Esophagus squamous epithelium (tissue), 5 donors: ENCODE measurements around the gene AADACL4. TPM values are rescaled to one million over a fixed set of nuclear protein-coding genes. Genes with fewer than 3 reads are reported as not detected.
A peak's percentile ranks its signal among the peaks of the same experiment; 100 is the strongest.

Source experiments
- DNase-seq: peaks from one replicate; lab custom pipeline; 2025; lab: John Stamatoyannopoulos, UW
- H3K27ac ChIP-seq, 4 donors: fragments of 200-600 bp; sonication (generic); one replicate each; pipeline ENCODE4 v1.5.1; 2016 to 2019; ENCODE audit warnings: mild to moderate bottlenecking in 1 of 4
- H3K27me3 ChIP-seq, 4 donors: fragments of 200-600 bp; sonication (generic); 1 replicate in 3 of 4; 2 replicates in 1 of 4; pipeline versions ENCODE4 v1.5.1 to v1.6.0; 2017 to 2021; ENCODE audit warnings: antibody characterized with exemption in 1 of 4
- H3K36me3 ChIP-seq, 3 donors: fragments of 200-600 bp; sonication (generic); one replicate each; pipeline ENCODE4 v1.5.1; 2016 to 2019
- H3K4me1 ChIP-seq, 3 donors: fragments of 200-600 bp; sonication (generic); one replicate each; pipeline ENCODE4 v1.5.1; 2017 to 2019
- H3K4me3 ChIP-seq, 4 donors: fragments of 200-600 bp; sonication (generic); 1 replicate in 3 of 4; 2 replicates in 1 of 4; pipeline ENCODE4 v1.5.1; 2016 to 2019; ENCODE audit warnings: mild to moderate bottlenecking in 2 of 4, moderate library complexity in 1 of 4
- H3K9me3 ChIP-seq, 3 donors: fragments of 200-600 bp; sonication (generic); one replicate each; pipeline ENCODE4 v1.5.1; 2016 to 2019
- POLR2A ChIP-seq, 4 donors: fragments of 450-650 bp; IDR thresholded peaks; one replicate each; pipeline ENCODE4 v1.6.1; 2017; ENCODE audit warnings: antibody characterized with exemption in 4 of 4, mild to moderate bottlenecking in 4 of 4, moderate library complexity in 3 of 4
- WGBS, 2 donors: methylation state at CpG; one replicate each; pipeline ENCODE4 v1.1.5; 2018; 5-methylcytosine and 5-hydroxymethylcytosine counted together
- intact Hi-C: fragments of 100-400 bp; cut with DNase I; formaldehyde crosslinking; loops from one replicate; pipeline ENCODE4 v1.15.0; 2022
- total RNA-seq, 4 donors: library from RNA; depleted of rRNA; stranded (reverse); fragments of >200 nt; gene quantifications; one replicate each; pipeline ENCODE4 v1.1.0, GENCODE V29; 2016
- TF ChIP-seq, protein P1 (sequence below), 6 experiments: fragments of 450-650 bp in 4 of 6; fragments of 200-600 bp in 2 of 6; sonication (generic) in 2 of 6; IDR thresholded peaks; one replicate each; pipeline ENCODE4 v1.5.1; 2016 to 2019; ENCODE audit warnings: antibody characterized with exemption in 6 of 6, mild to moderate bottlenecking in 4 of 6, moderate library complexity in 4 of 6
- donor health status: DM: yes; HTN: yes; CAD: no.

Gene AADACL4
- total RNA-seq, 4 donors from 2014 or later: not detected

DNA sequence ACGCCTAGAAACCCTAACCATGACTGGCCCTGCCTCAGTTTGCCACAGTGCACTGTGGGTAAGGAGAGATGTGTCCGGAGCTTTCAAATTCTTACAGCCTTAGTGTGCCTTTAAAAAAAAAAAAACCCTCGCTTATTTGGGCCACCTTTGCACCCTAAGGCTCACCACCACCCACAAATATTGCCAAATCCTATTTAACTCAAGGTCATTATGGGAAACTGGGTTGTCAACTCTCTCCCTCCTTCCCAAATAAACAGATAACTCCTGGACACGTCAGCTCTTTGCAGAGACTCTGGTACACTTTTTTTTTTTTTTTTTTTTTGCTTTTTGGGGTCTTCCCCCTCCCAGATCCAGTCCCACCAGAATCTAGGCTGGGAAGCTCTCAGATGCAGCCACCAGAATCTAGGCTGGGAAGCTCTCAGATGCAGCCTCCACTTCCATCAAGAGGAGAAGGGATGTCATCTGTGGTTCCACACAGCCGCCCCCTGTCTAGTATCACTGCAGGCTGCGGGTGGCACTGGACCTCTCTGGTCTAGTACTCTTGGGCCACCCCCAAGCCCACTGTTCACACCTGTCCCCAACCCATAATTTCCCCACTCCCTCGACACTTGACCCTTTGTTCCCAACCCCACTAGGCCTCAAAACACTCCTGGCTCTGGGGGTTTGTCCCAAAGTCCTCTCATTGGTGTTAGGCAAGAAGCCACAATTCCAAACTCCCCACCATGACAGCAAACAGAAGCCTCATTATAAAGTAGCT, 29.3 kb upstream of the AADACL4 start:
- Histone ChIP-seq H3K4me1 (peaks cover 26 to 78% (median 40%) of the 10 kb centered on the region in 3 donors), H3K27me3 (no peaks in the 10 kb centered on the region), H3K9me3 (no peaks in the 10 kb centered on the region), H3K36me3 (peaks cover 0 to 46% (median 6%) of the 10 kb centered on the region in 3 donors), H3K4me3 (peak overlapping the region; percentile 53 to 97 (median 80)), H3K27ac (peak overlapping the region; percentile 96 to 100 (median 98))
- WGBS, 2 donors: 51 to 59% methylated on average over 7 of the region's 7 CpGs
- TF ChIP-seq POLR2A (IDR thresholded peaks at IDR 0.05): no peak
- TF ChIP-seq, protein P1, sequence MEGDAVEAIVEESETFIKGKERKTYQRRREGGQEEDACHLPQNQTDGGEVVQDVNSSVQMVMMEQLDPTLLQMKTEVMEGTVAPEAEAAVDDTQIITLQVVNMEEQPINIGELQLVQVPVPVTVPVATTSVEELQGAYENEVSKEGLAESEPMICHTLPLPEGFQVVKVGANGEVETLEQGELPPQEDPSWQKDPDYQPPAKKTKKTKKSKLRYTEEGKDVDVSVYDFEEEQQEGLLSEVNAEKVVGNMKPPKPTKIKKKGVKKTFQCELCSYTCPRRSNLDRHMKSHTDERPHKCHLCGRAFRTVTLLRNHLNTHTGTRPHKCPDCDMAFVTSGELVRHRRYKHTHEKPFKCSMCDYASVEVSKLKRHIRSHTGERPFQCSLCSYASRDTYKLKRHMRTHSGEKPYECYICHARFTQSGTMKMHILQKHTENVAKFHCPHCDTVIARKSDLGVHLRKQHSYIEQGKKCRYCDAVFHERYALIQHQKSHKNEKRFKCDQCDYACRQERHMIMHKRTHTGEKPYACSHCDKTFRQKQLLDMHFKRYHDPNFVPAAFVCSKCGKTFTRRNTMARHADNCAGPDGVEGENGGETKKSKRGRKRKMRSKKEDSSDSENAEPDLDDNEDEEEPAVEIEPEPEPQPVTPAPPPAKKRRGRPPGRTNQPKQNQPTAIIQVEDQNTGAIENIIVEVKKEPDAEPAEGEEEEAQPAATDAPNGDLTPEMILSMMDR (IDR thresholded peaks at IDR 0.05): no peak
- intact Hi-C loops: no loop called here
- DNase-seq: no peak

DNA sequence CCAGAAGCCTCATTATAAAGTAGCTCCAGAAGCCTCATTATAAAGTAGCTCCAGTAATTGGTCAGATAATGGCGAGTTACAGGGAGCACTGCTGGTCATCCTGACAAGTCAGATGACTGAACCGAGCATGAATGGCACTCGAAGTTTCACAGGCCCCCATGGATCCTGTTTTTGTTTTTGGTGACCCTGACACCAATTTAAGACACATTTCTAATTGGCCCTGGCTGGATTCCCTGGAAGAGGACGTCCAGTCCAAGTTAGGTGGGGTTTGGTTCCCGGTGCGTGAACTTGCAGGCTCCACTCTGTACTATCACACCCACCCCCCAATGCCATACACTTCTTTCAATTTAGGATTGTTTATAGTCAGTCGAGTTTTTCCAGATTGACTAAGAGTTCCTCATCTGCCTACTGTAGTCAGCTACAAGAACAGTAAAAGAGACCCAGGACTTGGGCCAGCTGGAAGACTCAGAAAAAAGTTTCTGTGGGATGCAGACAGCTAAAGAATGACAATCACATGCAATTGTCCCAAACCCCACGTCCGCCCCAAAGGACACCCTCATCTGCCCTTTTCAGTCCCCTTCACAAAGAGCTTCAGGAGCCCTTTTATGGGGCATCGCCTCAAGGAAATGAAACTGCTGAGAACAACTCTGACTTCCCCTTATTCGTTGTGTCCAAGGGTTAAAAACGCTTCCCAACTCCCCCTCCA, 28.6 kb upstream of the AADACL4 start:
- no peak for DNase-seq
- TF ChIP-seq, protein P1 (IDR thresholded peaks at IDR 0.05): no peak
- TF ChIP-seq POLR2A (IDR thresholded peaks at IDR 0.05): no peak
- intact Hi-C loops: no loop called here
- WGBS, 2 donors: 16 to 23% methylated on average over 11 to 12 of the region's 12 CpGs
- peak overlapping the region; percentile 96 to 100 (median 98) for H3K27ac ChIP-seq
- H3K36me3 ChIP-seq: peaks cover 0 to 38% (median 6%) of the 10 kb centered on the region in 3 donors
- no peaks in the 10 kb centered on the region for H3K9me3 ChIP-seq
- H3K4me1 ChIP-seq: peaks cover 31 to 78% (median 44%) of the 10 kb centered on the region in 3 donors
- no peaks in the 10 kb centered on the region for H3K27me3 ChIP-seq
- H3K4me3 ChIP-seq: peak overlapping the region; percentile 53 to 97 (median 80)

DNA sequence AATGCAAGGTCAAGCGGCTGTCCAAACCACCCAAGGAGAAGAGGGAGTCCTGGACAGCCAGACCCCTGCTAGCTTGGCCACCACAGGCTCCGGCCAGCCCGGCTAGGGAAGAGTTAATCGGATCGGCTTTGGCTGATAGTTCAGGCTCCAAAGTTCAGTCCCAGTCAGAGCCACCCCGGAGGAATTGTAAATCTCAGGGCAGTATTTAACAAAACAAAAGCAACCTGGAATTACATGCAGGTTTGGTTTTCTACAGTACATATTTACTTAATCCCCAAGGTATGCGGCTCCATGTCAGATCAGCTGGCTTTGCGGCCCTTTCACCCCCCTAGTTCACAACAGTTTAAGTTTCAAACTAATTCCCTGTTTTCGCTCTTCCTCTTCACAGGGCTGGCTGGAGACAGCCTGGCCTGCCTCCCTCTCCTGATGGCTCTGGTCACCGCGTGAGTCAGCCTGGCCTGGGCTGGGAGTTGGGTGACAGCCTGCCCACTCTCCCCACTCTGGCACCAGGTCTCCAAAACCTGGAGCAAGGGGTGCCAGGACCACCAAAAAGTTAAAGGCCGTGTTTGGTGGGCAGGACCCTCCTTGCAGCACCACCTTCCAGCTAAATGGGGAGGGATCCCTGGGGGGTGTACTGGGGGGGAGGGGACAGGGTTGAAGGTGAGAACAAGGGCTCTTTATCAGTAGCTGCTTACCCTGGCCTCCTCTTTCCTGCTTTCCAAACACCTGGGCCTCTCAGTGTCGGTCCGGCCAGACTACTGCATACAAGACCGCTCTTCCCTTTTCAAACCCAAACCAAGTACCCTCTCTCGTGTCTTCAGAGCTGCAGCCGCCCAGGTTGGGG, 27.8 kb upstream of the AADACL4 start:
- peaks cover 0 to 31% (median 6%) of the 10 kb centered on the region in 3 donors for H3K36me3 ChIP-seq
- H3K27me3 ChIP-seq: no peaks in the 10 kb centered on the region
- H3K27ac ChIP-seq: peak overlapping the region; percentile 96 to 100 (median 98)
- H3K4me1 ChIP-seq: peaks cover 37 to 78% (median 46%) of the 10 kb centered on the region in 3 donors
- no peaks in the 10 kb centered on the region for H3K9me3 ChIP-seq
- intact Hi-C loops: no loop called here
- no peak for DNase-seq
- 7 to 10% methylated on average over 8 to 10 of the region's 17 CpGs for WGBS, 2 donors
- TF ChIP-seq, protein P1 (IDR thresholded peaks at IDR 0.05): no peak
- TF ChIP-seq POLR2A (IDR thresholded peaks at IDR 0.05): peak in 2 of 4 donors; percentile 53 to 64
- peak overlapping the region; percentile 53 to 97 (median 80) for H3K4me3 ChIP-seq

DNA sequence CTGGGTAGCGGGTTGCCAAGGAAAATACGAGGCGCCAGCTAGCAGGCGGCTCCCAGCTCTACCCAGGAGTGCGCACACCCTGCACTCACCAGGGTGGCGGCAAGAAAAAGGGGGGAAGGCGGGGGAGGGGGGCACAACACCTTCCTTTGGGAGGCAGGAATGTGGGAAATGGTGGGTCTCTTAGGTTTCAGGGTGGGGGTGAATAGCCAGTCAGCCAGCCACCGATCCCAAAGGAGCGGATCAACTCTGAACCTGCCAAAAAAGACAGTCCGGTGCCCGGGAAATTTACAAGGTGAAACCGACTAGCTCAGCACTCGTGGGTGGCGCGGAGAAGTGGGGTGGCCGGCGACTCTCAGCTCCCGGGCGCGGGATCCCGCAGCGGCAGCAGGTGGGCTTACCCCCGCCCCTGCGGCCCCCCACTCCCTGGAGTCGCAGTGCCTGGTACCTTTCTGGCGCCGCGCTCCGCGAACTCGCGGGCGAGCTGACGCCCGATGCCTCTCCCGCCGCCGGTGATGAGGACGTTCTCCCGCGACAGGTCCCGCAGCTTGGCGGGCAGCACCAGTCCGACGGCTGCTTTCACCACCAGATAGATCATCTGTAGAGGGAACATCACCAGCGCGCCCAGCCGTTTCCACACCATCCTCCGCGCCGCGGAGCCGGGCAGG, 27.0 kb upstream of the AADACL4 start:
- no peaks in the 10 kb centered on the region for H3K9me3 ChIP-seq
- no peak for DNase-seq
- peaks cover 41 to 78% (median 46%) of the 10 kb centered on the region in 3 donors for H3K4me1 ChIP-seq
- intact Hi-C loops: no loop called here
- TF ChIP-seq, protein P1 (IDR thresholded peaks at IDR 0.05): no peak
- TF ChIP-seq POLR2A (IDR thresholded peaks at IDR 0.05): peak in 1 of 4 donors; percentile 37
- H3K36me3 ChIP-seq: peaks cover 0 to 23% (median 6%) of the 10 kb centered on the region in 3 donors
- peak overlapping the region; percentile 96 to 100 (median 98) for H3K27ac ChIP-seq
- no peaks in the 10 kb centered on the region for H3K27me3 ChIP-seq
- 3 to 5% methylated on average over 6 to 11 of the region's 53 CpGs for WGBS, 2 donors
- peak overlapping the region; percentile 53 to 97 (median 80) for H3K4me3 ChIP-seq
